Astrocyte of the cerebellum (primary cell): ENCODE data around the gene AFTPH.

Experiments used
- DNase-seq: peaks from one replicate; pipeline ENCODE4 v3.0.0-alpha.2; 2011; ENCODE audit warnings: low read depth
- H3K4me3 ChIP-seq: 2 replicates; pipeline ENCODE4 v1.5.1; 2011; ENCODE audit warnings: mild to moderate bottlenecking, low read depth, low read length, moderate library complexity
- CTCF ChIP-seq: IDR thresholded peaks from 2 replicates; pipeline ENCODE4 v1.5.1; 2012; ENCODE audit warnings: low read length, low read depth, moderate library complexity, mild to moderate bottlenecking; ENCODE audit errors: missing control alignments
- in situ Hi-C: cut with HindIII; loops from 2 replicates; pipeline ENCODE4 v1.10.0; 2017; ENCODE audit warnings: low sequenced_read_pairs

AFTPH gene

DNA sequence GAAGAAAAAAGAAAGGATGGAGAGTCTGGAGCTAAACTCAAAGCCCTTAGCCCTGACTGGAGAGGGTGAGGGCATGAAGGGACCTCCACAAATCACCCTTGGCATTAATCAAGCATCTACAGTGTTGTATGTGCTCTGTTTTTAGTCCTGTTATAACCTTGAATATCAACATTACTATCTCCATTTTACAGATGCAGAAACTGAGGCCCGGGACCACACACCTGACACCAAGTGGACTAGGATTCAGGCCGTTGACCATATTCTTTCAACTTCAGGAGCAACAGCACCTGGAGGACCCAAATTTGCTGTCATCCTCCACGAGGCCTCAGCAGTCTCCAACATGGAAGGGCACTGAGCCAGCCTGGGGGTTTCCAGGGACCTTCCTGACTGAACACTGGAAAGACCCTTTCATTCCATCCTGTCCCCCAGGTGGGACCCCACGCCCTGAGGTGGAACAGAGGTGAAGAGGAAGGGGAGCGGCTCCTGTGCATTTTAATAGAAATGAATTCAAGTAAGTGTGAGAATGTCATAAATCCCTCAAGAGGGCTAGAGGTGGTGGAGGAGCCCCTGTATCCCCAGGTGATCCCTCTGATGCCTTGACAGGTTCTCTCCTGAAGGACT lies 88.6 kb downstream of the AFTPH start:
- TF ChIP-seq CTCF = no peak
- in situ Hi-C loops = no loop called here
- no peak overlapping the region for H3K4me3 ChIP-seq
- no peak for DNase-seq

GRCh38 chr2:64613276-64613675 lies 89.1 kb downstream of the AFTPH start:
- no peak for DNase-seq
- in situ Hi-C loops = no loop called here
- TF ChIP-seq CTCF = no peak
- H3K4me3 ChIP-seq = no peak overlapping the region

GRCh38 chr2:64615192-64615763 lies 91.2 kb downstream of the AFTPH start:
- DNase-seq = no peak
- TF ChIP-seq CTCF = no peak
- in situ Hi-C loops = no loop called here
- H3K4me3 ChIP-seq = no peak overlapping the region

DNA sequence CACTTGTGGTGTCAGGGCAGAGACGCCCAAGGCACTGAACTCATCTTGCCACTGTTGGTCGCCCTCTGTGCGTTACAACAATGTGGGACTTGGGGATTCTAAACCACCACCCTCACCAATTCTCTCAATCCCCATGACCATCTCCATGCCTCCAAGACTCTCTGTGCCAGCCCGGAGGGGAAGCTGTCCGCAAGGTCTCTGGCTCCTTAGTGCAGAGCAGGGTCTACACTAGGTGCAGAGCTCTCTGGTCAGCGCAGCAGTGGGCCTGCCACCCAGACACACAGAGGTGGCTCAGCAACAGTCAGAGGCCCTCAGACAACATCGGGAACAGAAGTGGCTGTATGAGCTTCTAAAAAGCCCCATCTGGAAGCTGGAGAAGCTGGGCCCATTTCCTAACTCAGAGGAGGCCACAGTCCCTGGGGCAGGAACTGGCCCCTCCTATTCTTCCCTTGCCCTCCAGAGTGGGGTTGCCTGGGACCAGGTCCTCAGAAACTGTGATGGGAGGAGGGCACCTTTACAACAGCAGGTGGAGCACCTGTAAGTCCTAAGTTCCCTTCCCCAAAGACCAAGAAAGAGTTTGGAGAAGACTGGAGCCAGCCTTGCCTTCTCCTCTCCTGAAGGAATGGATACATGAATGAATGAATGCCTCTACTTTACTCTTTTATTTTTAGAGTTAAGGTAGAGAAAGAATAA lies 91.9 kb downstream of the AFTPH start:
- H3K4me3 ChIP-seq = no peak overlapping the region
- in situ Hi-C loops = no loop called here
- no peak for TF ChIP-seq CTCF
- DNase-seq = no peak

DNA sequence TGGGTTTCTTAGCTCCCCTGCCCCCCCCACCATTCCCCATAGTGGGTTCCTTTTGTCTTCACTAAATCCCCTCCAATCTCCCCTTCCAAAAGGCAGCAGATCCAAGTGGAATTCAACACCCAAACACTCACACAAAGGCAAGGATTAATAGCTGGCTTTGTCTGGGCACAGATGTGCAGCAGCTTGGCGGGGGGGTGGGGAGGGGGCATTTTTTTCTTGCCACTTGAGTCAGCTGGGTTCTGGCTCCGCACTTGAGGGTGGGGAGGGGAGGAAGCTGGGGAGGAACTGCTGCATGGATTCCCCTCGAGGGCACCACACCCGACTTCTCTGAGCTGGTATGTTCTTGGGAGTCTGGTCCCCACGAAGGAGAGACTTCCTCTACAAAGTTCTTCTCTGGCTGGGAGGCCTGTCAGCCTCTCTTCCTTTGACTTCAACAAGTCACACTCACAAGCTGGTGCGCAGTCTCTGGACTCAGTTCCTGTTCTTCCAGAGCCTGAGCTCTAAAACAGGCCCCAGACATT lies 93.6 kb downstream of the AFTPH start:
- in situ Hi-C loops = no loop called here
- DNase-seq = no peak
- TF ChIP-seq CTCF = no peak
- H3K4me3 ChIP-seq = no peak overlapping the region

- H3K4me3 ChIP-seq = no peak overlapping the region
- no peak for TF ChIP-seq CTCF
- no peak for DNase-seq
- in situ Hi-C loops = no loop called here
Observed at GRCh38 chr2:64620661-64621060, 96.5 kb downstream of the AFTPH start.
